G401 (cell line): ENCODE results near the gene BRDT. TPM values are rescaled to one million over a fixed set of nuclear protein-coding genes. Genes with fewer than 3 reads are reported as not detected.

Experiments used
- DNase-seq: peaks from one replicate; pipeline ENCODE4 v3.0.0-alpha.2; 2015; ENCODE audit warnings: low spot score
- in situ Hi-C: cut with HindIII; loops from 2 replicates; pipeline ENCODE4 v1.10.0; 2016; ENCODE audit warnings: low sequenced_read_pairs, mixed read lengths
- total RNA-seq: library from RNA; depleted of rRNA; stranded (reverse); fragments of >200 nt; shearing (Covaris generic); gene quantifications from 2 replicates; pipeline ENCODE4 v1.2.3, GENCODE V29; 2014; rRNA removed

BRDT gene
- total RNA-seq, 1 experiment from 2014 or later: not detected

- in situ Hi-C loops: no loop called here
- DNase-seq: no peak
These were observed 96.7 kb downstream of the BRDT start for GRCh38 chr1:92045766-92046495.

- no peak for DNase-seq
- in situ Hi-C loops: no loop called here
These were observed 102.7 kb downstream of the BRDT start for GRCh38 chr1:92051948-92052347.

Other genes starting within 250 kb of the BRDT start
- gene TGFBR3, start 63.2 kb upstream of the BRDT start, total RNA-seq: 30.2 and 33.6 TPM in 2 replicates
- gene EPHX4, start 80.6 kb downstream of the BRDT start, total RNA-seq: 13.4 and 17.8 TPM in 2 replicates
- 0.55 and 0.88 TPM in 2 replicates for gene SETSIP, start 126.0 kb downstream of the BRDT start, total RNA-seq
- 2.9 and 8.0 TPM in 2 replicates for gene BTBD8, start 130.9 kb downstream of the BRDT start, total RNA-seq